HG02943 (cell line): Measurements from ENCODE around the gene ZRANB1.
"Not testable (repeated sequence)": the region's sequence is repeated elsewhere in the genome, so short reads cannot be mapped to it uniquely, and the experiment has no call there.

Source experiments
- ATAC-seq: cut with Tn5 transposase; IDR thresholded peaks from one replicate; pipeline ENCODE4 v1.9.1; 2021; ENCODE audit warnings: mild to moderate bottlenecking, low read depth, moderate library complexity; ENCODE audit not compliant: unreplicated experiment

Gene ZRANB1

DNA sequence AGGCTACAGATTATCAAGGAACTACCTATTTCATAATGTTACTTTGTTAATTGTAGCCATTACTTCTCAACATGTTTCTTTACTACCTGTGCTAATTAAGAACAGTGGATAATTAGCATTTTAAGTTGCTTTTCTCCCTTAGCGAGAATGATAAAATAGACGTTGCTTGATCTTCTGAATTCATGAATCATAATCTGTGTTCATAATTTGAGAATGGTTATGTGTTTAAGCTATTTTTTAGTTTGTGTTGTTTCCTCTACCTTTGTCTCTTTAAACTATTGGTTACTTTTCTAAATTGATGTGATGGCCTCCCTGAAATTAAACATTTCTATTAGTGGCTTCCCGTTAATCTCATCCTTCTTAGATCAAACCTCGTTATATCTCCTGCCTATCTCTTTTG is at the start of gene ZRANB1:
Gene ZRANB1 (plus strand): TSS at position 301 of the 400 bp plus-strand sequence. CDS start 371 bp downstream, outside the sequence.
- ATAC-seq, result no peak

GRCh38 chr10:124892905-124893304 is 49.0 kb upstream of the ZRANB1 start:
- ATAC-seq, result no peak

- ATAC-seq, result no peak
Observed at GRCh38 chr10:124894569-124895215, 47.2 kb upstream of the ZRANB1 start.

GRCh38 chr10:124896751-124897150 is 45.2 kb upstream of the ZRANB1 start:
- no peak for ATAC-seq

- ATAC-seq, result no peak
Observed at GRCh38 chr10:124898471-124898870, 43.5 kb upstream of the ZRANB1 start.

GRCh38 chr10:124899151-124899550 is 42.8 kb upstream of the ZRANB1 start:
- no peak for ATAC-seq

- ATAC-seq, result no peak
Observed at GRCh38 chr10:124902462-124902861, 39.5 kb upstream of the ZRANB1 start.

DNA sequence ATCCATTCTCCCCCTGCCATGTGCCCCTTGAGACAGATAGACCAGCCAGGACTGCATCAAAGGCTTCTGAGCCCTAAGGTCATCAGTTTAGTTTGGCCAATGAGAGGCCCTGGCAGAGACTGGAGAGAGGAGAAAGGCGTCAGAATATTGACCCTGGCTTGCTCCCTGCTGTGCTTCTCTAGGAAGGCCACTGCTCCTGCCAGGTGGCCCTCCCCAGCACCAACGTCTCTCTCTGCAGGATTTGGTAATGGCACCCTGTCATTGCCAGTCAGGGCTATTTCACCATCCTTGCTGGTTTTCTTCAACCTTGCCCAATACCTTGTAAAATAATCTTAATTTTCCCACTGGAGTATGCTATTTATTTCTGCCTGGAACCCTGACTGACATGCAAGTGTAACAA is 38.8 kb upstream of the ZRANB1 start:
- no peak for ATAC-seq

DNA sequence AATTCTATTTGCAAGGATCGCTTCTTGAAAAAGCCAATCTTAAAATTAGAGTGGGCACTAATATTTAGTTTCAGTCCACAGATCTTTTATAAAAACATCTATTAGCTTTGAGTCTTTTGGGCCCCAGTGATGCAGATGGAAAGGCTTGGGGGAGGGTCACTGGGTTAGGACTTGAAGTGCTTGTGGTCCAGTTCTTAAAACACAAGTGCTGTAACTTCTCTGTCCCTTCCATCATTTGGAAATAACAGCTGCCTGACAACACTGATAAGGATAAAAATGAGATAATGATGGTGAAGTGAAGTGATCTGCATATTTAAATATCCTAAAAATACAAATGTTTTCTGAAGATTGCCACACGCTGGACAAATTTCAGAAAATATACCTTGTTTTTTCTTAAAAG is 37.1 kb upstream of the ZRANB1 start:
- no peak for ATAC-seq

DNA sequence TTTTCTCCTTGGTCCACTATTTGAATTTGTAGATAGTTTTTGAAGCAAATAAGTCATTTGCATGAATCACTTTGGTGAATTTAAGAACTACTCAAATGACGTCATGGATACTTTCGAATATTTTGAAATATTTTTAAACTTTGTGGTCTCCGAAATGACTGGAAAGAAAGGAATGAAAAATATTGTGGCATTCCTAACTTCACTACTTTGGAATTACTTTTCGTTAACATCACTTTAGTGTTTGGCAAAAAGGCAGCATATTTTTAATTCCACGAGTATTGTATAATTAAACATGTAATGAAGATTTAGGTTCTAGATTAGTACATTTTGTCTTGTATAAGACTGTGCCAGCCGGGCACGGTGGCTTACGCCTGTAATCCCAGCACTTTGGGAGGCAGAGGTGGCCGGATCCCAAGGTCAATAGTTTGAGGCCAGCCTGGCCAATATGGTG is 35.3 kb upstream of the ZRANB1 start:
- ATAC-seq, result no peak

- ATAC-seq, result no peak
Observed at GRCh38 chr10:124909563-124909962, 32.4 kb upstream of the ZRANB1 start.

DNA sequence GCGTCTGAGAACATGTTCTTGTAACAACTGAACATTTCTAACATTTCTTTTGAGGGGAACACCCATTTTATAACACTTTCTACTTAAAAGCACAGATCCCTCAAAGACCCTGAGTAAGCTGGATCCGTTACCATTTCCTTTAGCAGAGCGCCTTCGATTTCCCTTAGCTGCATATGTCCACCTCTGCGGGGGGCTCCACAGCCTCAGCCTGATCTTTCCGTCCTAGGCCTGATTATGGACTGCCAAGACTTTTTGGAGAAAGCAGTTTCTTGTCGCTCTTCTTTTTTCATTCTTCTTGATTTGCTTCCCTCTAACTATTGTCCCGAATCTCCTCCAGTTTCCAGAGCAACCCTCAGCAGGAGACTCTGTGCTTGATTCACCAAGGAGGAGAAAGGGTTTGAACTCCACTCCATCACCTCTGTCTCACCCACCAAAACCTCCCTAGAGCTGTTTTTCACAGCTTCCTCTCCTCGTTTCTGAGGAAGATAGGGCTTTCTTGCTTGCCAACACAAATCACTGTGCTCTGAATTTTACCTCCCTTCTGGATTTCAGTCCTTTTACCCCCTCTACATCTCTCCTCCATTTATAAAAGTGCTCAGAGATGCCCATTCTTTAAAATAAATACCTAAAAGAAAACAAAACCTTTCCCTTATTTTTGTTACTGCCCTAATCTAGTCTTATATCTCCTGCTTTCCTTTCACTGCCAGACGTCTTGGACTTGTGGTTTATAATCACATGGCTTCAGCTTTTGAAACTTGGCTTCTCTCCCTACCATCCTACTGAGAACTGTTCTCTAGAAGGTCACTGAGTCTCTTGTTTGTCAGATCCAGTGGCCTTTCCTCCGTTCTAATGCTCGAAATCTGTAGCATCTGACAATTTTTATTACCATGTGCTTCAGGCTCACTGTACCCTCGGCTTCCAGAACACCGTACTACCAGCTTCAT is 30.5 kb upstream of the ZRANB1 start:
- no peak for ATAC-seq

GRCh38 chr10:124912101-124912886 is 29.6 kb upstream of the ZRANB1 start:
- ATAC-seq, result no peak

- no peak for ATAC-seq
Observed at GRCh38 chr10:124913167-124913566, 28.8 kb upstream of the ZRANB1 start.

- ATAC-seq, result not testable (repeated sequence)
Observed at GRCh38 chr10:124914398-124914797, 27.5 kb upstream of the ZRANB1 start.

DNA sequence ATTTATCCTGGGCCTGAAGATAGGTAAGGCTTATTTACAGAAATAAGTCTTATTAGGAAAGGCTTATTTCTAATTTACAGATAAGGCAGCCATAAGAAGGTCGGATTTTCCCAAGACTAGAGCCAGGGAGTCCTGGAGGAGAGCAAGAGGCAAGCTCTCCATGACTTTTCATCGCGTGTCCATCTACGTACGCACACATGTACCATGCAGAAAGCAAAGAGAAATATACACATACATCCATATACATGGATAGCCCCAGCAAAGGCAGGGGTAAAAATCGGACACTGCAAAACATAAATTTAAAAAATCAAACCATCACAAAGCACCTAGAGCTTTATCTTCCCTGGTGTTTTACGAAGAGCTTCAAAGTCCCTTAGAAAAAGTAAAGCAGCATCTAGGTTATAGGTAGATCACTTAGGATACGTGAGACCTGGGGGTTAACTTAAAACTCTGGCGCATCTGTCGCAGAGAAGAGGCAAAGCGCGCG is 25.8 kb upstream of the ZRANB1 start:
- peak; percentile 7 for ATAC-seq

- peak; percentile 91 for ATAC-seq
Observed at GRCh38 chr10:124916585-124917427, 25.1 kb upstream of the ZRANB1 start.

DNA sequence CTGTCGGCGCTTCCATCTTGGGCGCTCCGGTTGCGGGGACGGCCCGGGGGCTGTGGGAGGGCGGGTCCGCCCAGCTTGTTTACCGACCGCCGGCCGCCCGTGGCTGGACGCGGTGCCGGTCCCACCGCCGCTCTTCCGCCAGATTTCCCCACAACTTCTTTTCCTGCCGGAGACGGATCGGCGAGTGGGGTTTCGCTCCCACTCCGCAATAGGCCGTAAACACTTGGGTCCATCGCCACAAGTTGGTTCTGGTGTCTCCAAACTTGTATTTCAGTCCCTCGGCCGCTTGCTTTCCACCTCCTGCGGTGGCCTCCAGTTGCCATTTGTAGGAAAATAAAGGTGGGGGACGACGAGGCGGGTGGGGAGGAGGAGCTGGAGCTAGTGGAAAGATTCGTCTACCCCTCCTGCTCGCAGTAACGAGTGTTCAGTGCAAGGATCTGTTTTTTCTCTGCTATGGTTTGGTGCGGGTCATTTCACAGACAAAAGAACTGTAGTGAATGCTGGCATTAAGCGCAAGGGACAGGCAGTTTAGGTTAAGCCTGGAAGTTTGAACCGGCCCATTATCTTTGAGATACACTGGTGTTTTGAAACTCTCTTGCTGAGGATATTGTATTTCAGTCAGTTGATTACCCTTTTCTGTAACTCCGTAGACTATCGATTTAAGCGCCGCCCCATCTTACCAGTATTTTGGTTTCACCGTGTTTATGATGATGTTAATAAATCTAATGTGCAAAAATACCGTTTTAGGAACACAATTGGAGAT is 24.3 kb upstream of the ZRANB1 start:
- peak; percentile 2 for ATAC-seq

DNA sequence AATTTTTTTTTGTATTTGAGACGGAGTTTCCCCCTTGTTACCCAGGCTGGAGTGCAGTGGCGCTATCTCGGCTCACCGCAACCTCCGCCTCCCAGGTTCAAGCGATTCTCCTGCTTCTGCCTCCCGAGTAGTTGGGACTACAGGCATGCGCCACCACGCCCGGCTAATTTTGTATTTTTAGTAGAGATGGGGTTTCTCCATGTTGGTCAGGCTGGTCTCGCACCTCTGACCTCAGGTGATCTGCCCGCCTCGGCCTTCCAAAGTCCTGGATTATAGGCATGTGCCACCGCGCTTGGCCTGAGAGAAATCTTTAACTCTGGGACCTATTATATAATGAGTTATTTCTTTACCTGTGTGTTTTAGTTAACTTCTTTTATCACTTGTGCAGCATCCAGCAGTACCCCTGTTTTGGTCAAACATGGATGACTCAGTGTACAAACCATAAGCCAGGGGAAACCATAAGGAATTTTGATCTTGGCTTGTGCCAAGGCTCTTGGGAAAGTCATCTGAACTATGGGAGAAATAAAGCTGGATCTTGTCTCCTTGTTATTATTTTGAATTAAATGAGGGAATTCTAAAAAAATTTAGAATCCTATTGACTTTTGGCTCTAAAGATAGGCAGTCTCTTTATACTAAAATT is 23.6 kb upstream of the ZRANB1 start:
- no peak for ATAC-seq
